GM18520 (cell line): Measurements from ENCODE around the gene AMBP.

Experiments used
- ATAC-seq: cut with Tn5 transposase; IDR thresholded peaks from one replicate; pipeline ENCODE4 v1.9.1; 2021; ENCODE audit not compliant: unreplicated experiment

The AMBP gene

GRCh38 chr9:114078021-114078780 is at the start of gene AMBP:
AMBP (minus strand) TSS chr9:114078300; CDS start chr9:114078209, 91 bp downstream.
- no peak for ATAC-seq

- no peak for ATAC-seq
Measured at GRCh38 chr9:114126247-114127060, 48.4 kb upstream of the AMBP start.

- no peak for ATAC-seq
Measured at GRCh38 chr9:114125476-114126013, 47.4 kb upstream of the AMBP start.

- ATAC-seq: no peak
Measured at GRCh38 chr9:114124666-114125475, 46.8 kb upstream of the AMBP start.

GRCh38 chr9:114124138-114124537 is 46.0 kb upstream of the AMBP start:
- ATAC-seq: no peak

GRCh38 chr9:114123031-114123977 is 45.2 kb upstream of the AMBP start:
- no peak for ATAC-seq

GRCh38 chr9:114122136-114123027 is 44.3 kb upstream of the AMBP start:
- no peak for ATAC-seq

- no peak for ATAC-seq
Measured at GRCh38 chr9:114121227-114122135, 43.4 kb upstream of the AMBP start.

GRCh38 chr9:114120192-114121014 is 42.3 kb upstream of the AMBP start:
- no peak for ATAC-seq

GRCh38 chr9:114119242-114120191 is 41.4 kb upstream of the AMBP start:
- no peak for ATAC-seq

GRCh38 chr9:114117996-114118830 is 40.1 kb upstream of the AMBP start:
- no peak for ATAC-seq

- no peak for ATAC-seq
Measured at GRCh38 chr9:114117614-114117995, 39.5 kb upstream of the AMBP start.

- ATAC-seq: no peak
Measured at GRCh38 chr9:114116126-114116747, 38.1 kb upstream of the AMBP start.

GRCh38 chr9:114115654-114116125 is 37.6 kb upstream of the AMBP start:
- ATAC-seq: no peak

GRCh38 chr9:114114364-114114763 is 36.3 kb upstream of the AMBP start:
- ATAC-seq: no peak
